SU-DHL-6 (cell line): ENCODE results near the gene SLC38A1.

Experiments used
- EZH2phosphoT487 ChIP-seq: fragments of 200-600 bp; sonication (generic), shearing (Covaris generic); conservative IDR thresholded peaks from 2 replicates; pipeline ENCODE4 v1.6.1; 2018; ENCODE audit warnings: mild to moderate bottlenecking, antibody characterized with exemption, low read length, moderate library complexity, mixed read lengths
- TF ChIP-seq, protein P1 (sequence below): fragments of 200-600 bp; sonication (generic); IDR thresholded peaks from one replicate; pipeline ENCODE4 v1.5.1; 2017; ENCODE audit warnings: antibody characterized with exemption, mild to moderate bottlenecking, low read length, moderate library complexity; ENCODE audit not compliant: insufficient read depth, poor library complexity, severe bottlenecking

GRCh38 chr12:46267825-46268582 lies 839 bp downstream of the SLC38A1 start:
- TF ChIP-seq, protein P1, sequence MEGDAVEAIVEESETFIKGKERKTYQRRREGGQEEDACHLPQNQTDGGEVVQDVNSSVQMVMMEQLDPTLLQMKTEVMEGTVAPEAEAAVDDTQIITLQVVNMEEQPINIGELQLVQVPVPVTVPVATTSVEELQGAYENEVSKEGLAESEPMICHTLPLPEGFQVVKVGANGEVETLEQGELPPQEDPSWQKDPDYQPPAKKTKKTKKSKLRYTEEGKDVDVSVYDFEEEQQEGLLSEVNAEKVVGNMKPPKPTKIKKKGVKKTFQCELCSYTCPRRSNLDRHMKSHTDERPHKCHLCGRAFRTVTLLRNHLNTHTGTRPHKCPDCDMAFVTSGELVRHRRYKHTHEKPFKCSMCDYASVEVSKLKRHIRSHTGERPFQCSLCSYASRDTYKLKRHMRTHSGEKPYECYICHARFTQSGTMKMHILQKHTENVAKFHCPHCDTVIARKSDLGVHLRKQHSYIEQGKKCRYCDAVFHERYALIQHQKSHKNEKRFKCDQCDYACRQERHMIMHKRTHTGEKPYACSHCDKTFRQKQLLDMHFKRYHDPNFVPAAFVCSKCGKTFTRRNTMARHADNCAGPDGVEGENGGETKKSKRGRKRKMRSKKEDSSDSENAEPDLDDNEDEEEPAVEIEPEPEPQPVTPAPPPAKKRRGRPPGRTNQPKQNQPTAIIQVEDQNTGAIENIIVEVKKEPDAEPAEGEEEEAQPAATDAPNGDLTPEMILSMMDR: no peak
- TF ChIP-seq EZH2phosphoT487: no peak
